Transverse colon (tissue), 4 donors: ENCODE results near the gene KAZN.

Experiments used
- CTCF ChIP-seq, 5 experiments: fragments of 200-600 bp in 3 of 5; fragments of 450-650 bp in 2 of 5; sonication (generic) in 3 of 5; IDR thresholded peaks; 1 replicate in 2 of 5; 2 replicates in 3 of 5; pipeline ENCODE4 v1.5.1; 2016 to 2017; ENCODE audit warnings: antibody characterized with exemption in 5 of 5, inconsistent platforms in 3 of 5, mild to moderate bottlenecking in 2 of 5, moderate library complexity in 1 of 5
- EP300 ChIP-seq: sonication (generic); formaldehyde crosslinking; IDR thresholded peaks from one replicate; pipeline ENCODE4 v1.6.1; 2017; ENCODE audit warnings: antibody characterized with exemption, low read depth
- POLR2A ChIP-seq: fragments of 450-650 bp; IDR thresholded peaks from one replicate; pipeline ENCODE4 v1.6.1; 2016; ENCODE audit warnings: antibody characterized with exemption, mild to moderate bottlenecking, moderate library complexity
- POLR2AphosphoS5 ChIP-seq, 3 donors: sonication (generic); formaldehyde crosslinking; IDR thresholded peaks; one replicate each; pipeline ENCODE4 v1.6.1; 2016; ENCODE audit warnings: antibody characterized with exemption in 3 of 3

GRCh38 chr1:14740016-14740415 lies 141.5 kb downstream of the KAZN start:
- no peak for TF ChIP-seq CTCF (IDR thresholded peaks at IDR 0.05)
- TF ChIP-seq POLR2AphosphoS5 (IDR thresholded peaks at IDR 0.05): no peak
- no peak for TF ChIP-seq POLR2A
- TF ChIP-seq EP300: no peak
